PFSK-1 (cell line): ENCODE data around the gene OSBPL8.

ENCODE experiments used
- FOXP2 ChIP-seq: optimal IDR thresholded peaks from 2 replicates; pipeline ENCODE3; 2011; ENCODE audit warnings: borderline replicate concordance, control low read depth, inconsistent platforms; ENCODE audit not compliant: insufficient read depth; ENCODE audit errors: extremely low read length, extremely low read depth
- POLR2AphosphoS5 ChIP-seq: IDR thresholded peaks from 2 replicates; pipeline ENCODE4 v1.6.1; 2012; ENCODE audit warnings: low read depth, mild to moderate bottlenecking, control low read depth, low read length, moderate library complexity
- REST ChIP-seq, 2 experiments: IDR thresholded peaks; 2 replicates each; pipeline versions ENCODE4 v1.6.1 to v1.8.0; 2011 to 2012; ENCODE audit warnings: low read depth in 2 of 2, low read length in 2 of 2, control low read depth in 1 of 2, inconsistent platforms in 1 of 2, mild to moderate bottlenecking in 1 of 2, moderate library complexity in 1 of 2; ENCODE audit not compliant: insufficient read depth in 1 of 2
- SIN3A ChIP-seq: IDR thresholded peaks from 2 replicates; pipeline ENCODE4 v1.6.1; 2012; ENCODE audit warnings: mild to moderate bottlenecking, low read length, moderate library complexity, borderline replicate concordance; ENCODE audit not compliant: insufficient read depth
- TAF1 ChIP-seq: IDR thresholded peaks from 2 replicates; pipeline ENCODE4 v1.6.1; 2012; ENCODE audit warnings: low read length, control low read depth, borderline replicate concordance; ENCODE audit not compliant: insufficient read depth

OSBPL8 gene

GRCh38 chr12:76462668-76463224, 96.8 kb downstream of the OSBPL8 start:
- TF ChIP-seq FOXP2: no peak
- TF ChIP-seq POLR2AphosphoS5: no peak
- TF ChIP-seq TAF1: no peak
- TF ChIP-seq REST (IDR thresholded peaks at IDR 0.05; ENCODE audit: insufficient read depth in 1 of 2, low read depth in 2 of 2, low read length in 2 of 2): no peak
- no peak for TF ChIP-seq SIN3A

- TF ChIP-seq FOXP2 (no peak), TAF1 (no peak), REST (IDR thresholded peaks at IDR 0.05; ENCODE audit: insufficient read depth in 1 of 2, low read depth in 2 of 2, low read length in 2 of 2) (no peak), POLR2AphosphoS5 (no peak), SIN3A (no peak)
Observed at GRCh38 chr12:76460807-76461206, 98.8 kb downstream of the OSBPL8 start.

- TF ChIP-seq SIN3A (no peak), POLR2AphosphoS5 (no peak), TAF1 (no peak), FOXP2 (no peak), REST (IDR thresholded peaks at IDR 0.05; ENCODE audit: insufficient read depth in 1 of 2, low read depth in 2 of 2, low read length in 2 of 2) (no peak)
Observed at GRCh38 chr12:76457818-76458217, 101.8 kb downstream of the OSBPL8 start.

- TF ChIP-seq POLR2AphosphoS5 (no peak), SIN3A (no peak), FOXP2 (no peak), REST (IDR thresholded peaks at IDR 0.05; ENCODE audit: insufficient read depth in 1 of 2, low read depth in 2 of 2, low read length in 2 of 2) (no peak), TAF1 (no peak)
Observed at GRCh38 chr12:76457010-76457409, 102.6 kb downstream of the OSBPL8 start.
